Keratinocyte (primary cell): ENCODE measurements around the gene IMPDH1. TPM values are rescaled to one million over a fixed set of nuclear protein-coding genes. Genes with fewer than 3 reads are reported as not detected.

Experiments
- DNase-seq: peaks from one replicate; pipeline ENCODE4 v3.0.0-alpha.2; 2011; ENCODE audit warnings: low read depth, missing footprints, low spot score
- FAIRE-seq: peaks from 2 replicates; lab custom pipeline; 2011; peaks lifted over from hg19 to GRCh38; lab: Jason Lieb, UNC
- H2AFZ ChIP-seq: 2 replicates; pipeline ENCODE4 v1.6.0; 2012; ENCODE audit warnings: low read length, control low read depth, inconsistent platforms; ENCODE audit not compliant: control insufficient read depth
- H3K27ac ChIP-seq: 2 replicates; pipeline ENCODE4 v1.5.1; 2011; ENCODE audit warnings: low read length; ENCODE audit not compliant: control insufficient read depth, insufficient read depth
- H3K27me3 ChIP-seq: 3 replicates; pipeline ENCODE4 v1.6.0; 2011; ENCODE audit warnings: low read length; ENCODE audit not compliant: control insufficient read depth, insufficient read depth; ENCODE audit errors: extremely low read depth
- H3K36me3 ChIP-seq, 2 experiments: 2 replicates in 1 of 2; 3 replicates in 1 of 2; pipeline ENCODE4 v1.5.1; 2011; ENCODE audit warnings: low read length in 2 of 2, mild to moderate bottlenecking in 1 of 2; ENCODE audit not compliant: control insufficient read depth in 2 of 2, insufficient read depth in 2 of 2; ENCODE audit errors: extremely low read depth in 1 of 2
- H3K4me1 ChIP-seq: 3 replicates; pipeline ENCODE4 v1.5.1; 2011; ENCODE audit warnings: low read length; ENCODE audit not compliant: control insufficient read depth, insufficient read depth; ENCODE audit errors: extremely low read depth
- H3K4me2 ChIP-seq: 3 replicates; pipeline ENCODE4 v1.6.0; 2011; ENCODE audit warnings: low read depth, low read length; ENCODE audit not compliant: control insufficient read depth, insufficient read depth; ENCODE audit errors: extremely low read depth
- H3K4me3 ChIP-seq, 3 experiments: fragments of 200-600 bp in 1 of 3; sonication (generic) in 1 of 3; 2 replicates in 2 of 3; 3 replicates in 1 of 3; pipeline ENCODE4 v1.5.1; 2011 to 2016; ENCODE audit warnings: low read length in 3 of 3, mild to moderate bottlenecking in 3 of 3, control low read depth in 2 of 3, inconsistent platforms in 1 of 3, low read depth in 1 of 3, mixed read lengths in 1 of 3, mixed run types in 1 of 3, moderate library complexity in 1 of 3; ENCODE audit not compliant: control insufficient read depth in 2 of 3, insufficient read depth in 2 of 3; ENCODE audit errors: extremely low read depth in 1 of 3
- H3K79me2 ChIP-seq: 2 replicates; pipeline ENCODE4 v1.6.0; 2012; ENCODE audit warnings: low read length; ENCODE audit not compliant: control insufficient read depth, insufficient read depth
- H3K9ac ChIP-seq: 3 replicates; pipeline ENCODE4 v1.6.0; 2011; ENCODE audit warnings: low read length; ENCODE audit not compliant: control insufficient read depth, insufficient read depth; ENCODE audit errors: extremely low read depth
- H3K9me1 ChIP-seq: 3 replicates; pipeline ENCODE4 v1.6.0; 2011; ENCODE audit warnings: low read length; ENCODE audit not compliant: control insufficient read depth, insufficient read depth; ENCODE audit errors: extremely low read depth
- H3K9me3 ChIP-seq: 2 replicates; pipeline ENCODE4 v1.5.1; 2012; ENCODE audit warnings: low read depth, low read length; ENCODE audit not compliant: control insufficient read depth
- H4K20me1 ChIP-seq: 3 replicates; pipeline ENCODE4 v1.6.0; 2011; ENCODE audit warnings: low read length; ENCODE audit not compliant: control insufficient read depth, insufficient read depth; ENCODE audit errors: extremely low read depth
- CTCF ChIP-seq, 3 experiments: IDR thresholded peaks in 1 of 3; conservative IDR thresholded peaks in 1 of 3; optimal IDR thresholded peaks in 1 of 3; 2 replicates in 2 of 3; 3 replicates in 1 of 3; pipeline versions ENCODE3 to v1.5.1; 2011; ENCODE audit warnings: low read length in 3 of 3, mild to moderate bottlenecking in 3 of 3, moderate library complexity in 2 of 3, control low read depth in 1 of 3, inconsistent platforms in 1 of 3; ENCODE audit not compliant: insufficient read depth in 2 of 3; ENCODE audit errors: extremely low read depth in 1 of 3
- EZH2 ChIP-seq: IDR thresholded peaks from one replicate; pipeline ENCODE4 v1.6.1; 2012; ENCODE audit warnings: inconsistent platforms, mild to moderate bottlenecking, low read length, moderate library complexity
- dilution Hi-C: fragments of 300-500 bp; cut with MboI; formaldehyde crosslinking; loops from one replicate; pipeline ENCODE4 v1.7.0; 2020; ENCODE audit warnings: low sequenced_read_pairs; ENCODE audit not compliant: extremely low pct_ligation_motif_present
- polyA plus RNA-seq, 5 experiments: library from polyadenylated mRNA; depleted of rRNA in 3 of 5; stranded (reverse) in 3 of 5; stranded (forward) in 1 of 5; unstranded in 1 of 5; fragments of >200 nt; gene quantifications; 1 replicate in 1 of 5; 2 replicates in 3 of 5; 3 replicates in 1 of 5; pipeline versions ENCODE4 v1.2.1 to v1.2.3, GENCODE V29; 2011 to 2012; ENCODE audit warnings: missing spikeins in 2 of 5, low read depth in 1 of 5, low replicate concordance in 1 of 5

Gene IMPDH1
- polyA plus RNA-seq, 1 donor (not counting 4 experiments of a cell fraction or from before 2014, with no cell fraction given) = 56.2 TPM

- TF ChIP-seq EZH2 (no peak), CTCF (optimal IDR thresholded peaks at IDR 0.05 in 1 of 3, IDR thresholded peaks at IDR 0.05 in 1 of 3, conservative IDR thresholded peaks at IDR 0.05 in 1 of 3; ENCODE audit: extremely low read depth in 1 of 3, insufficient read depth in 2 of 3, low read length in 3 of 3) (no peak)
- H3K4me1 ChIP-seq = peaks cover 6% of the 10 kb centered on the region
- peak overlapping the region; percentile 68 for H2AFZ ChIP-seq
- H3K4me2 ChIP-seq = no peak overlapping the region
- H3K4me3 ChIP-seq = no peak overlapping the region
- H3K36me3 ChIP-seq = no peaks in the 10 kb centered on the region
- DNase-seq (no peak), FAIRE-seq (no peak)
- H3K27me3 ChIP-seq = no peaks in the 10 kb centered on the region
- H3K9me1 ChIP-seq = no peaks in the 10 kb centered on the region
- no peak overlapping the region for H3K9ac ChIP-seq
- H4K20me1 ChIP-seq = no peaks in the 10 kb centered on the region
- no peaks in the 10 kb centered on the region for H3K79me2 ChIP-seq
- H3K27ac ChIP-seq = no peak overlapping the region
- no peaks in the 10 kb centered on the region for H3K9me3 ChIP-seq
- dilution Hi-C loops = no loop called here
These were observed 31.1 kb downstream of the IMPDH1 start for GRCh38 chr7:128378637-128379036.

- TF ChIP-seq CTCF (optimal IDR thresholded peaks at IDR 0.05 in 1 of 3, IDR thresholded peaks at IDR 0.05 in 1 of 3, conservative IDR thresholded peaks at IDR 0.05 in 1 of 3; ENCODE audit: extremely low read depth in 1 of 3, insufficient read depth in 2 of 3, low read length in 3 of 3) = no peak
- TF ChIP-seq EZH2 = no peak
- dilution Hi-C loops = no loop called here
- Histone ChIP-seq H3K79me2 (no peaks in the 10 kb centered on the region), H3K4me2 (no peak overlapping the region), H3K9me1 (no peaks in the 10 kb centered on the region), H3K4me3 (no peak overlapping the region), H3K4me1 (no peaks in the 10 kb centered on the region), H4K20me1 (no peaks in the 10 kb centered on the region), H3K27me3 (no peaks in the 10 kb centered on the region), H3K9me3 (no peaks in the 10 kb centered on the region), H3K27ac (no peak overlapping the region), H2AFZ (no peak overlapping the region), H3K9ac (no peak overlapping the region), H3K36me3 (no peaks in the 10 kb centered on the region)
- DNase-seq = no peak
- no peak for FAIRE-seq
These were observed 33.7 kb downstream of the IMPDH1 start for GRCh38 chr7:128376077-128376476.
